ENCODE data around the gene EGFR. TPM values are rescaled to one million over a fixed set of nuclear protein-coding genes. Genes with fewer than 3 reads are reported as not detected.

EGFR gene
- total RNA-seq, 2 donors from 2014 or later: 54.8 to 56.7 TPM

- Histone ChIP-seq H3K4me3 (no peak overlapping the region), H3K27ac (no peak overlapping the region), H3K36me3 (peaks cover 12% of the 10 kb centered on the region), H3K9me3 (no peaks in the 10 kb centered on the region), H3K4me1 (ENCODE audit: control insufficient read depth in 1 of 2, low read depth in 2 of 2) (peaks cover 0 to 14% of the 10 kb centered on the region in 2 donors), H3K27me3 (replicated peaks; ENCODE audit: insufficient read depth) (no peaks in the 10 kb centered on the region)
- no peak for TF ChIP-seq CTCF (IDR thresholded peaks at IDR 0.05)
- ATAC-seq (ENCODE audit: insufficient number of reproducible peaks, low FRiP score, low read depth) (no peak), DNase-seq (ENCODE audit: low spot score) (no peak)
Measured at GRCh38 chr7:55194522-55194921, 175.7 kb downstream of the EGFR start.

DNA sequence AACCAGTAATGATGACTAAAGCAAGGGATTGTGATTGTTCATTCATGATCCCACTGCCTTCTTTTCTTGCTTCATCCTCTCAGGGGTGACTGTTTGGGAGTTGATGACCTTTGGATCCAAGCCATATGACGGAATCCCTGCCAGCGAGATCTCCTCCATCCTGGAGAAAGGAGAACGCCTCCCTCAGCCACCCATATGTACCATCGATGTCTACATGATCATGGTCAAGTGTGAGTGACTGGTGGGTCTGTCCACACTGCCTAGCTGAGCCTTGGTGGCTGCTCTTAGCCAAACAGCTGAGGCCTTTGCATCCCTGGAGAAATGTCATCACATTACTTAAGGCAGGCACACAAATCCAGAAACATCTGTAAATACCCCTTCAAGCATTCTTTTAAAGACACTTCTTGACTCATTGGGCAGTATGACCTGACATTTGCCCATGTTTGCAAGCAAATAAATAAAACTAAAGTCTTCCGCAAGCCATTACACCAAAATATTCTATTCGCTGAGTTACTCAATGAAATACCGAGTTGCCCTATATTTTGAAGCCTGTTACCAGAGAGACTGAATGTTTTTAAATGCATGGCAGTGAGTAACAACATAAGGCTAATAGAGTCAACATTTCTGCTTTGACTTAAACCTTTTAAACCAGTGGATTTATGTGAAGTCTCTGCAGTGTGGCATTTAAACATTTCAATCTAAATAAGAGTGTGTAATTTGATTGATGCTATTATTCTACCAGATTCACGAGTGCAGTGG is 180.0 kb downstream of the EGFR start:
- H3K36me3 ChIP-seq: peaks cover 37% of the 10 kb centered on the region
- DNase-seq (ENCODE audit: low spot score) (no peak), ATAC-seq (ENCODE audit: insufficient number of reproducible peaks, low FRiP score, low read depth) (no peak)
- no peak overlapping the region for H3K27ac ChIP-seq
- peaks cover 0 to 14% of the 10 kb centered on the region in 2 donors for H3K4me1 ChIP-seq (ENCODE audit: control insufficient read depth in 1 of 2, low read depth in 2 of 2)
- no peaks in the 10 kb centered on the region for H3K9me3 ChIP-seq
- no peaks in the 10 kb centered on the region for H3K27me3 ChIP-seq (replicated peaks; ENCODE audit: insufficient read depth)
- no peak for TF ChIP-seq CTCF (IDR thresholded peaks at IDR 0.05)
- H3K4me3 ChIP-seq: no peak overlapping the region

DNA sequence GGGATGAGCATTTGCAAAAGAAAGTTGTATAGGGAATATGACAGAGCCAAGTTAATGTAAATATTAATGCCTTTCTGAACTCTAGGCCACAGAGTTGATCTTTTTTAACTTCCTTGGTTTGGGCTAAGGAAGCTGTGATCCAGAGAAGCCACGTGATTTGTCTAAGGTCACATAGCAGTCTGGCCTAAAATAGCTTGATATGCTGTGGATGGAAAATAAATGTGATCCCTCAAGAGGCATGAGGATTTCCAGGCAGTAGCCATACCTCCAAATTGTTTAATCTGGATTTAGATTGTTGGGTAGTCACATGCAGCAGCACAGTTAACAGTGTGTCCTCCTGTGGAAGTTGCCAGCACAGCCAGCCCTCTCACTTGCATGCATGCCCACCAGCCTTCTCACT is 180.6 kb downstream of the EGFR start:
- no peak for TF ChIP-seq CTCF (IDR thresholded peaks at IDR 0.05)
- peaks cover 41% of the 10 kb centered on the region for H3K36me3 ChIP-seq
- no peak for ATAC-seq (ENCODE audit: insufficient number of reproducible peaks, low FRiP score, low read depth)
- no peaks in the 10 kb centered on the region for H3K9me3 ChIP-seq
- no peak for DNase-seq (ENCODE audit: low spot score)
- peaks cover 0 to 14% of the 10 kb centered on the region in 2 donors for H3K4me1 ChIP-seq (ENCODE audit: control insufficient read depth in 1 of 2, low read depth in 2 of 2)
- no peaks in the 10 kb centered on the region for H3K27me3 ChIP-seq (replicated peaks; ENCODE audit: insufficient read depth)
- no peak overlapping the region for H3K27ac ChIP-seq
- no peak overlapping the region for H3K4me3 ChIP-seq

- TF ChIP-seq CTCF (IDR thresholded peaks at IDR 0.05): no peak
- Histone ChIP-seq H3K9me3 (no peaks in the 10 kb centered on the region), H3K4me1 (ENCODE audit: control insufficient read depth in 1 of 2, low read depth in 2 of 2) (peaks cover 0 to 14% of the 10 kb centered on the region in 2 donors), H3K27ac (no peak overlapping the region), H3K36me3 (peaks cover 51% of the 10 kb centered on the region), H3K4me3 (no peak overlapping the region), H3K27me3 (replicated peaks; ENCODE audit: insufficient read depth) (no peaks in the 10 kb centered on the region)
- no peak for DNase-seq (ENCODE audit: low spot score)
- no peak for ATAC-seq (ENCODE audit: insufficient number of reproducible peaks, low FRiP score, low read depth)
Measured at GRCh38 chr7:55200441-55200840, 181.6 kb downstream of the EGFR start.

DNA sequence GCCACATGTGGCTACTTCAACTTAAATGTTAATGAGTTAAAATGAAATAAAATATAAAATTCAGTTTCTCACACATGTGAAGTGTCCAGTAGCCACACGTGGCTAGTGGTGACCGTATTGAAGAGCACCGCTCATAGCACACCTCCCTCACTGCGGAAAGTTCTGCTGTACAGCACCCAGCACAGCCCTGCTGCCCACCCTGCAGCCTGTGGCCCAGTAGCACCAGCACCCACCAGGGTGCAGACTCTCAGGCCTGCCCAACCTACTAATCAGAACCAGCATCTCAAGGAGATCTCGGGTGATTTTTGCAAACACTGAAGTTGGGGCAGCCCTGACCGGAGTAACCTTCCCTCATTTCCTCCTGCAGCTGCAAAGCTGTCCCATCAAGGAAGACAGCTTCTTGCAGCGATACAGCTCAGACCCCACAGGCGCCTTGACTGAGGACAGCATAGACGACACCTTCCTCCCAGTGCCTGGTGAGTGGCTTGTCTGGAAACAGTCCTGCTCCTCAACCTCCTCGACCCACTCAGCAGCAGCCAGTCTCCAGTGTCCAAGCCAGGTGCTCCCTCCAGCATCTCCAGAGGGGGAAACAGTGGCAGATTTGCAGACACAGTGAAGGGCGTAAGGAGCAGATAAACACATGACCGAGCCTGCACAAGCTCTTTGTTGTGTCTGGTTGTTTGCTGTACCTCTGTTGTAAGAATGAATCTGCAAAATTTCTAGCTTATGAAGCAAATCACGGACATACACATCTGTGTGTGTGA is 183.5 kb downstream of the EGFR start:
- Histone ChIP-seq H3K27me3 (replicated peaks; ENCODE audit: insufficient read depth) (no peaks in the 10 kb centered on the region), H3K27ac (no peak overlapping the region), H3K36me3 (peaks cover 58% of the 10 kb centered on the region), H3K9me3 (no peaks in the 10 kb centered on the region), H3K4me1 (ENCODE audit: control insufficient read depth in 1 of 2, low read depth in 2 of 2) (peaks cover 0 to 14% of the 10 kb centered on the region in 2 donors), H3K4me3 (no peak overlapping the region)
- DNase-seq (ENCODE audit: low spot score): no peak
- ATAC-seq (ENCODE audit: insufficient number of reproducible peaks, low FRiP score, low read depth): no peak
- no peak for TF ChIP-seq CTCF (IDR thresholded peaks at IDR 0.05)

Measured in thoracic aorta (tissue), 2 donors.